ENCODE measurements around the gene PAQR9.

GRCh38 chr3:143001369-143002082 lies 38.1 kb upstream of the PAQR9 start, which contains the start of gene U2SURP:
- TF ChIP-seq, protein P1, sequence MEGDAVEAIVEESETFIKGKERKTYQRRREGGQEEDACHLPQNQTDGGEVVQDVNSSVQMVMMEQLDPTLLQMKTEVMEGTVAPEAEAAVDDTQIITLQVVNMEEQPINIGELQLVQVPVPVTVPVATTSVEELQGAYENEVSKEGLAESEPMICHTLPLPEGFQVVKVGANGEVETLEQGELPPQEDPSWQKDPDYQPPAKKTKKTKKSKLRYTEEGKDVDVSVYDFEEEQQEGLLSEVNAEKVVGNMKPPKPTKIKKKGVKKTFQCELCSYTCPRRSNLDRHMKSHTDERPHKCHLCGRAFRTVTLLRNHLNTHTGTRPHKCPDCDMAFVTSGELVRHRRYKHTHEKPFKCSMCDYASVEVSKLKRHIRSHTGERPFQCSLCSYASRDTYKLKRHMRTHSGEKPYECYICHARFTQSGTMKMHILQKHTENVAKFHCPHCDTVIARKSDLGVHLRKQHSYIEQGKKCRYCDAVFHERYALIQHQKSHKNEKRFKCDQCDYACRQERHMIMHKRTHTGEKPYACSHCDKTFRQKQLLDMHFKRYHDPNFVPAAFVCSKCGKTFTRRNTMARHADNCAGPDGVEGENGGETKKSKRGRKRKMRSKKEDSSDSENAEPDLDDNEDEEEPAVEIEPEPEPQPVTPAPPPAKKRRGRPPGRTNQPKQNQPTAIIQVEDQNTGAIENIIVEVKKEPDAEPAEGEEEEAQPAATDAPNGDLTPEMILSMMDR (IDR thresholded peaks at IDR 0.05) = no peak
- peak; percentile 81 to 91 (median 89) for TF ChIP-seq POLR2AphosphoS5 (IDR thresholded peaks at IDR 0.05)
- TF ChIP-seq POLR2A (IDR thresholded peaks at IDR 0.05) = peak in 2 of 4 donors; percentile 4 to 10
- TF ChIP-seq EP300 (IDR thresholded peaks at IDR 0.05) = no peak

Measured in stomach (tissue), 4 donors.